Kasumi-1 (cell line): ENCODE measurements around the gene TMEM269.
"Not testable (repeated sequence)": the region's sequence is repeated elsewhere in the genome, so short reads cannot be mapped to it uniquely, and the experiment has no call there.

Experiments used
- DNase-seq, 2 experiments: peaks; one replicate each; lab custom pipeline; 2025; lab: John Stamatoyannopoulos, UW

TMEM269 gene

DNA sequence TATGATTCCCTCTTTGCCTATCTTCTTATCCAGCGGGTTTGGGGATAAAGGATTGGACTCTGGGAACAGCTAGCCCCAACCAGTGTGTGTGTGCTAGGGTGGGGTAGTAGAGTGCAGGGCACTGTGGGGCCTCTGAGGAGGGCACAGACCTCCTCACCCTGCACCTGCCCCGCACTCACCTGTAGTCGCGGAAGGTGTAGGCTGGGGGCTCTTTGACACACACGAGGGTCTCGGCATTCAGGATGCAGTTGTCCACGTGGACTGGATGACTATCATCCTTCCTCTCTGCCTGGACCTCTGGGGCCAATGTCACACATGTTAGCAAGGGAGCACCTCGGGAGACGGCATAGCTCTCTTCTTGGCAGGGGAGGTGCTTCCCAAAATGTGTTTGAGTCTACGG lies 36.8 kb upstream of the TMEM269 start:
- DNase-seq = no peak

- DNase-seq = no peak
These were observed 36.1 kb upstream of the TMEM269 start for GRCh38 chr1:42748461-42749410.

DNA sequence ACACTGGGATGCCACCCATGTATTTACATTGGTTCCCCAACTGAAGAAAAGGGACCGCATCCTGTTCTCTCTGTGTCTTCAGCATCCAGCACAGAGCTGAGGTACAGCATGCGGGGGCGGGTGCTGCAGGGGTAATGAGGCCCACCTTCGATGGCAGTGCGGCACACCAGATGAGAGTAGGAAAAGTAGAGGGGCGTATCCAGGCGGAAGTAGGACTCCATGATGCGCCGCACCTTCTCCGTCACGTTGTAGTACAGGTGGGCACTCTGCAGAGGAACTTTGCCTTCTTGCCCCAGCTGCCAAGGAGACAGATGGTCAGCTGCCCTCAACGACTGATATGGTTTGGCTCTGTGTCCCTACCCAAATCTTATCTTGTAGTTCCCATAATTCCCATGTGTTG lies 34.8 kb upstream of the TMEM269 start:
- no peak for DNase-seq

- not testable (repeated sequence) for DNase-seq
These were observed 33.2 kb upstream of the TMEM269 start for GRCh38 chr1:42751511-42752070.

DNA sequence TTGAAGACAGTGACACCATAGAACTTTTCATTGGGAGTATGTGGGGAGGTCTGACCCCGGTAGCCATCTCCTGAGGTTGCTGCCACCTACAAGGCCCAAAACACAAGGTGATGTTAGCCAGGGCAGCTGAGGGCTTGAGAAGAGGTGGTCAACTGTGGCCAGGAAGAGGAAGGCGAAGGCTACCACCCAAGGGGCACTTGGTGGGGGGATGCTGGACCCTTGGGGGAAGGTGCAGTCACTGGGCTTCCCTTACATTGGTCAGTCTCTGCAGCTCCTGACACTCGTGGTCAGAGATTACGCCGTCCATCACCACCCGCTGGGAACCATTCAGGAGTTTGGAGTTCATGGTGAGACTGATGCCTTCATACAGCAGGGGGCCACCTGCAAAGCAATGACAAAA lies 32.5 kb upstream of the TMEM269 start:
- no peak for DNase-seq

GRCh38 chr1:42753070-42753469 lies 31.7 kb upstream of the TMEM269 start:
- DNase-seq = no peak

- DNase-seq = peak; percentile 74 to 78
These were observed 27.6 kb upstream of the TMEM269 start for GRCh38 chr1:42756956-42757891.

GRCh38 chr1:42757892-42758275 lies 26.9 kb upstream of the TMEM269 start:
- DNase-seq = no peak

DNA sequence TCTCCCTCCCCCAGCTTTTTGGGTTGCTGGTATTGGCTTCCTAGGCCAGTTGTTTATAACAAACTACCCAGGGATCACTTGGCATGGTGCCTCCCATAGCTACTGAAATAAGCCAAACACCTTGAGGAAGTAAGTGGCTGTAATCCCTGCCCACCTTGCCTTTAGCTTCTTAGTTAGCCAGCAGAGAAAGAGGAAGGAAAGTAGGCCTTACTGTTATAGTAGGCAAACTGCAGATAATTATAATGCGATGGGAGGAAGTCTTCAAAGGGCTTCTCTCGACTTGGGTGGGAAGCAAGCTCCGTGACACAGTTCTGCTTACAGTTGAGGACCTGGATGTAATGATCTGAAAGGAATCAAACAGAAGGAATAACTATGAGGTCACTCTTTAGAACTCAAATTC lies 26.1 kb upstream of the TMEM269 start:
- peak; percentile 37 to 49 for DNase-seq

DNA sequence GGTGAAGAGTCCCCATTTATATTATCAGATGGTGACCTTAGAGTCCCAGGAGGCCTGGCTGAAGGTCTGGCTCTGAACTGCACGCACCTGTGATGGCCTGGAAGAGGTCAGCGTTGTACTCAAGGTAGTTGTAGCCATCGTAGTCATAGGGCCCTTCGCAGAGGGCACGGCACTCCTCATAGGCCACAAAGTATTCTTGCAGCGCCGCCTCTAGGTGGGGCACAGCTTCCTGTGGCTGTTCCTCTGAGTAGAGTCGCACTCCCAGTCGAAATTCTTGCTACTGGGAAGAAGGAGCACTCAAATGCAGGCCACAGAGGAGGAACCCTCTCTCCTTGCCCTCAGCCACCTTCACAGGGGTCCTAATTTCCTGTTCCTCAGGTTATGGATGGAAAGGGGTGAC lies 25.7 kb upstream of the TMEM269 start:
- peak; percentile 47 to 55 for DNase-seq

DNA sequence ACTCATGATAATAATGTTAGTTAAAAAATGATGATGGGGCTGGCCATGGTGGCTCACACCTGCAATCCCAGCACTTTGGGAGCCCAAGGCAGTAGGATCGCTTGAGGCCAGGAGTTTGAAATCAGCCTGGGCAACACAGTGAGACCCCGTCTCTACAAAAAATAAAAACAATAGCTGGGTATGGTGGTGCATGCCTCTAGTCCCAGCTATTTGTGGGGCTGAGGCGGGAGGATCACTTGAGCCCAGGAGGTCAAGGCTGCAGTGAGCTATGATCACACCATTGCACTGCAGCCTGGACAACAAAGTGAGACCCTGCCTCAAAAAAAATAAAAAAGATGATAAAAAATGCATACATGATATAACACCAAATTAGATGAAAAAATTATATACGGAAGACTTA lies 23.2 kb upstream of the TMEM269 start:
- DNase-seq = no peak

DNA sequence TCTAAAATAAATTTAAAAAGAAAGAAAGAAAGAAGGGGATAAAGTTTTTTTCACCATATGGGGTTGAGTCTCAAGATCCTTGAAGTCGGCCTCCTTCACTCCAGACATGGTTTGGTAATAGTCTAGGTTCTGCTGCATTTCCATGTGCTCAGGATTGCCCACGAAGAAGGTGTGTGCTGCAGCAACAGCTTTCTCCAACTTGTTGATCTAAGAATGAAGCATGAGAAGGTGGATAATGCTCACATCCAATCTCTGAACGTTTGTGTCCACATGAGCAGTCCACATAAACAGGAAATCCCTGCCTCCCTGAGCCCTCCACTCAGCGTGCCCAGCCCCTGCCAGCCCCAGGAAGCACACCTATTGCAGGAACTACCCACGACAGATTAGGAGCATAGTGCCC lies 22.5 kb upstream of the TMEM269 start:
- no peak for DNase-seq

DNA sequence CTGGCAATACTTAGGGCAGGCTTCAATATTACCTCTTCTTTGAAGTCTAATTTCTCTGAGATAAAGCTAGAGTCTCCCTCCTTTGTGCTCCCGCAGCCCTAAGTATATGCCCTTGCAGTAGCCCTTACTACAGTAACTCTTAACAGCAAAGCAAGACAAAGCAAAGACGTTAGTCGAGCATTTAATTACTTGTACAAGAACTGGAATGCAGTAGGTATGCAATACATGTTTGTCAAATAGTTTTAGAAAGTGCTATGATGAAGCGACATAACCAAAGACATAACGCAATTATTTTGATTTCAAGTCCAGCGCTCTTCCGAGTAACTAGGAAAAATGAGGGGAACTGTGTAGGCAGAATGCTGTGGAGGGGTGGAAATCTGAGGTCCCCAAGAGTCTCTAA lies 19.5 kb upstream of the TMEM269 start:
- DNase-seq = no peak

DNA sequence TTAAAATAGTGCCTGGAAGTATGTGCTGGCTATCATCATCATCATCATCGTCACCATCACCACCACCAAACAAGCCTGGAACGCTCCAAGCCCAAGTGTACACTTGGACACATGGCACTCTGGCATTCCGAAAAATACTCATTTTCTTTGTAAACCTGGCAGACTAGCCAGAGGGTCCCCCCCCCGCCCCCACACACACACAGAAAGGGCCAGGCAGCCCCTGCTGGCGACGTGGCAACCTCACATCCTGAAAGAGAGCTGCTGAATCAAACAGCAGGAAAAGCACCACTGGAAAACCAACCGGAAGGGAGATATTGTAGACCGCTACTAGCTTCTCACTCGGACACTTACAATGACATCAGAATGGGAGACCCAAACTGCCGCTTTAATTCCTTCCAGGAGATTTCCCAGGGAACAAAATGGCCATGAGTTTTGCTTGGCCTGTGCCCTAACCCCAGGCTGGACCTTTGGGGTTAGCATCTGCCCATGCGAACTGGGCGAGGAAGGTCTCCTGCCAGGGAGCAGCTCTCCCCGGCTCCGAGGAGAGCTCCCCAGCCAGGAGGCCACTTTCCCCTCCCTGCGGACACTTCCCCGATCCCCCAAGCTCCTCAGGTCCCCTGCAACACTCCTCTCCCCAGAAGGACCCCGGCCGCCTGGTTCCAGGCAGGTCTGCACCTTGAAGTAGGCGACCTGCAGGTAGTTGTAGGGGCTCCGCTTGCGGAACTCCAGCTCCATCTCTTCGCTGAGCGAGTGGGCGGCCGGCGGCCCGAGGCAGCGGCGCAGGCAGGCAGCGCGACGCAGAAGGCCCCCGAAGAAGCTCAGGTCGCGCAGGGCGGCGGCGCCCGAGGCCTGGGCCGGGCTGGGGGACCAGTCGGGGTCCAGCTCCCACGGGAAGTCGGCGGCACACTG lies 18.7 kb upstream of the TMEM269 start:
- DNase-seq = peak; percentile 47 to 67

GRCh38 chr1:42766741-42767509 lies 17.9 kb upstream of the TMEM269 start, which contains the start of the genes C1orf50 and P3H1:
Gene C1orf50 (plus strand): TSS chr1:42767249. CDS start chr1:42767312, 63 bp downstream.
Gene P3H1 (minus strand): TSS chr1:42767028. CDS start chr1:42766971, 57 bp downstream.
- peak; percentile 97 to 98 for DNase-seq

DNA sequence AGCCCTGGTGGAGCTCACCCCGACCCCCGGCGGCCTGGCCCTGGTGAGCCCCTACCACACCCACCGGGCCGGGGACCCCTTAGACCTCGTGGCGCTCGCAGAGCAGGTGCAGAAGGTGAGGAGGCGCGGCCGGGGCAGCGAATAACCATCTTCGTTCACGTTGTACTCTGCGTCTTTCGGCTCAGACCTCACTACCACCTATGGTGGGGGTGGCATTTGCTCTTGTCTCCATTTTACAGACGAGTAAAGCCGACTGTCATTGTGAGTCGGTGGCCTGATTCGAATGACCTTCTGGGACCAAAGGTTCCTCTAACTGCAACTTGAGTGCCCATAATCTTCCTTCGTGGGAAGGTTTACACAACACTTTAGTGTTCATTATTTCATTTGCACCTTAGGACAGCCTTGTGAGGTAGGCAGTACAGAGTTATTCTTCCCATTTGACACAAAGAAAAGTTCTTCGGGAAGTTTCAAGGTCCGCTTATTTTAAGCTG lies 17.2 kb upstream of the TMEM269 start:
- DNase-seq = peak; percentile 24 to 28

DNA sequence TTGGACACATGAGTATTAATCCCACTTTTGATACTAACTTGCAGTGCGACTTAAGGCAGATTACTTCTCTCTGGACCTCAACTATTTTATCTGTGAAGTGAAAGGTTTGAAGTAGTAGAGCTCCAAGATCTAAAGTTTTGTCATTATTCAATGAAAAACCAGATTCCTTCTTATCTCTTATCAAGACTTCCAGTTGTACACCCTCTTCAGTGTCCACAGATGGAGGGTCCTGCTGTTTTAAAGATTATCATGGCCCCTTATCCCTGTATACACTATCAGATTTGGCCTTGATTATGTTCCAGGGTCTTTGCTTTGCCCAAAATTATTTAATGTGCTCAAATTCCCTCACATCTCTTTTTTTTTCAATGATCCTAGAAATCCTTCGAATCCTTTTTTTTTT lies 16.6 kb upstream of the TMEM269 start:
- no peak for DNase-seq

- DNase-seq = no peak
These were observed 15.0 kb upstream of the TMEM269 start for GRCh38 chr1:42769811-42770210.

- no peak for DNase-seq
These were observed 11.4 kb upstream of the TMEM269 start for GRCh38 chr1:42773420-42773819.

DNA sequence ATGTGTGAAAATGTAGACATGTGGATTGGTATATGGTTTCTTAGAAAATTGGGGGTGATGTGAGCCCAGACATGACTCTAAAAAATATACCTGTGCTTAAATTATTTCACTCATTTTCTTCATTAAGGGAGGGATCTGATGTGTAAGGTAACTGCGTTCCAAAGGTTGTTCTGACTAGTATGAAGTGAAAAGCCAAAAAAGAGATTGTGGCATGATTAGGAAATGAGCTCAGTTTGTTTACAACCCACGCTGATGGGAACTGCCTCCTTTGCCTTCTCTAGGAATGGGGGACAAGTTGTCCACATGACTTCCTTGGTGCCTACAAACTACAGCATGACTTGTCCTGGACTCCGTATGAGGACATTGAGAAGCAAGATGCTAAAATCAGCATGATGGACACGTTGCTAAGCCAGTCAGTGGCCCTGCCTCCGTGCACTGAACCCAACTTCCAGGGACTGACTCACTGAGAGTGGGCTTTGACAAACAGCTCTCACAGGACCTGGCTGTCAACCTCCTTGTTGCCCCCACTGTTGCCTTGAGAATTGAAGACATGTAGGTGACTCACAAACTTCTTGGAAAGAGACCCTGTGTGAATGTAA lies 9.8 kb upstream of the TMEM269 start:
- DNase-seq = no peak
